ENCODE data around the gene NEUROG1. TPM values are rescaled to one million over a fixed set of nuclear protein-coding genes. Genes with fewer than 3 reads are reported as not detected.

Gene NEUROG1
- total RNA-seq, 1 experiment from 2014 or later, result not detected

GRCh38 chr5:135488727-135489465, 46.9 kb downstream of the NEUROG1 start:
- Mint-ChIP-seq H3K27ac (ENCODE audit: low read depth, unreplicated experiment) (peak overlapping the region; percentile 52), H3K4me3 (ENCODE audit: unreplicated experiment) (peak overlapping the region; percentile 62), H3K36me3 (ENCODE audit: insufficient read depth, unreplicated experiment) (peaks cover 6% of the 10 kb centered on the region), H3K4me1 (ENCODE audit: insufficient read depth, unreplicated experiment) (peaks cover 34% of the 10 kb centered on the region), H3K9me3 (ENCODE audit: unreplicated experiment) (no peaks in the 10 kb centered on the region), H3K27me3 (ENCODE audit: insufficient read depth, unreplicated experiment) (no peaks in the 10 kb centered on the region)
- no peak for TF ChIP-seq CTCF (IDR thresholded peaks at IDR 0.05; ENCODE audit: unreplicated experiment)
- ChIA-PET POLR2A (interaction anchor here (0.9 to 2.0 kb wide), 6 partner anchors 10 to 44 kb away, joined by 3 to 9 read pairs (median 4); no protein-coding TSS in a partner anchor), CTCF (interaction anchor here (0.6 to 11.2 kb wide), 6 partner anchors 14 to 338 kb away, joined by 3 to 96 read pairs (median 8); no protein-coding TSS in a partner anchor)
- no TSS peak for BruUV-seq (replicated peaks)
- peak; percentile 89 for DNase-seq (ENCODE audit: unreplicated experiment)
- intact Hi-C loops (cut with micrococcal nuclease), result no loop called here

- Mint-ChIP-seq H3K4me3 (ENCODE audit: unreplicated experiment) (peak overlapping the region; percentile 62), H3K27me3 (ENCODE audit: insufficient read depth, unreplicated experiment) (no peaks in the 10 kb centered on the region), H3K27ac (ENCODE audit: low read depth, unreplicated experiment) (peak overlapping the region; percentile 52), H3K4me1 (ENCODE audit: insufficient read depth, unreplicated experiment) (peaks cover 25% of the 10 kb centered on the region), H3K9me3 (ENCODE audit: unreplicated experiment) (no peaks in the 10 kb centered on the region), H3K36me3 (ENCODE audit: insufficient read depth, unreplicated experiment) (peaks cover 10% of the 10 kb centered on the region)
- TF ChIP-seq CTCF (IDR thresholded peaks at IDR 0.05; ENCODE audit: unreplicated experiment), result no peak
- no peak for DNase-seq (ENCODE audit: unreplicated experiment)
- intact Hi-C loops (cut with micrococcal nuclease), result no loop called here
- CTCF ChIA-PET, result interaction anchor here (0.6 to 11.2 kb wide), 13 partner anchors 12 to 442 kb away, joined by 3 to 96 read pairs (median 5); no protein-coding TSS in a partner anchor
- POLR2A ChIA-PET, result interaction anchor here (0.6 to 2.0 kb wide), 8 partner anchors 9 to 179 kb away, joined by 3 to 9 read pairs (median 4); no protein-coding TSS in a partner anchor
- BruUV-seq (replicated peaks), result no TSS peak
Measured at GRCh38 chr5:135487839-135488514, 47.8 kb downstream of the NEUROG1 start.

- Mint-ChIP-seq H3K4me1 (ENCODE audit: insufficient read depth, unreplicated experiment) (peaks cover 15% of the 10 kb centered on the region), H3K4me3 (ENCODE audit: unreplicated experiment) (no peak overlapping the region), H3K27me3 (ENCODE audit: insufficient read depth, unreplicated experiment) (no peaks in the 10 kb centered on the region), H3K36me3 (ENCODE audit: insufficient read depth, unreplicated experiment) (peaks cover 10% of the 10 kb centered on the region), H3K9me3 (ENCODE audit: unreplicated experiment) (no peaks in the 10 kb centered on the region), H3K27ac (ENCODE audit: low read depth, unreplicated experiment) (no peak overlapping the region)
- intact Hi-C loops (cut with micrococcal nuclease), result no loop called here
- DNase-seq (ENCODE audit: unreplicated experiment), result no peak
- POLR2A ChIA-PET, result interaction anchor here (1.0 to 2.0 kb wide), 2 partner anchors 19 to 21 kb away, joined by 4 to 6 read pairs; no protein-coding TSS in a partner anchor
- no peak for TF ChIP-seq CTCF (IDR thresholded peaks at IDR 0.05; ENCODE audit: unreplicated experiment)
- CTCF ChIA-PET, result interaction anchor here (0.6 to 11.2 kb wide), 9 partner anchors 9 to 94 kb away, joined by 3 to 96 read pairs (median 7); no protein-coding TSS in a partner anchor
- no TSS peak for BruUV-seq (replicated peaks)
Measured at GRCh38 chr5:135487037-135487395, 48.7 kb downstream of the NEUROG1 start.

All from MCF 10A (cell line).